Stimulated activated CD4-positive, alpha-beta T cell treated with anti-CD3 and anti-CD28 coated beads, Interleukin-4, amount 100 ng/mL, for 24 hours (primary cell): Measurements from ENCODE around the gene NANOGP8.

Experiments
- DNase-seq: peaks from one replicate; pipeline ENCODE4 v3.0.0-alpha.2; 2020

Gene NANOGP8

GRCh38 chr15:35058534-35059054 is 26.5 kb downstream of the NANOGP8 start:
- DNase-seq: no peak

- DNase-seq: no peak
Measured at GRCh38 chr15:35055416-35056105, 29.5 kb downstream of the NANOGP8 start.

DNA sequence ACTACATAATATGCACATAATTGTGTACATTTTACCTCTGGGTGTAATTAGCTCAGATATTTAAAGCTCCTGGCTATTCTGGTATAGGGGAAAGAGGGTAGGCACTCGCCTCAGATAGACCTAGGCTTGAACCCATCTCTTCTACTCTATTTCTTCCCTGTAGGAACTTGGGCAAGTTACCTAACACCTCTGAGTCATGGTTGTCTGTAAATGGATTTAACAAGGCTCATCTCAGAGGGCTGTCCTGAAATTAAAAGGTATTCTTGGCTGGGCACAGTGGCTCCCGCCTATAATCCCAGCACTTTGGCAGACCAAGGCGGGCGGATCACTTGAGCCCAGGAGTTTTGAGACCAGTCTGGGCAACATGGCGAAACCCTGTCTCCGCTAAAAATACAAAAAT is 30.7 kb downstream of the NANOGP8 start:
- DNase-seq: no peak

DNA sequence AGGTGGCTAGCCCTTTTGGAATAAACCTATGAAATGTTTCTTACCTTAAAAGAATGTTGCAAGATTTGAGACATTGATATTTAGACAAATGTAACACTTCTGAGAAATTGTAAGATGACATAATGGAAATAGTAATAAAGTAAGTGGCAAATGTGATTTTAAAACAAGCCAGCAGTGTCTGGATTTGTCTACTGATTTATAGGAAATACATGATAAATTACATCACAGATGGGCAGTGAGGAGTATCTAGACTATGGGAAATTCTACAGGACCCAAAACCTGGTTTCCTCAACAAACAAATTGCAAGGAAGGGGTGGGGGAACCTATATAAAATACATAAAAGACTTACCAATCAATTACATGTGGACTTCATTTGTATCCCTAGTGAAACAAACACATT is 37.1 kb downstream of the NANOGP8 start:
- DNase-seq: no peak

GRCh38 chr15:35047528-35047927 is 37.6 kb downstream of the NANOGP8 start:
- DNase-seq: no peak

- no peak for DNase-seq
Measured at GRCh38 chr15:35043373-35044095, 41.6 kb downstream of the NANOGP8 start.

DNA sequence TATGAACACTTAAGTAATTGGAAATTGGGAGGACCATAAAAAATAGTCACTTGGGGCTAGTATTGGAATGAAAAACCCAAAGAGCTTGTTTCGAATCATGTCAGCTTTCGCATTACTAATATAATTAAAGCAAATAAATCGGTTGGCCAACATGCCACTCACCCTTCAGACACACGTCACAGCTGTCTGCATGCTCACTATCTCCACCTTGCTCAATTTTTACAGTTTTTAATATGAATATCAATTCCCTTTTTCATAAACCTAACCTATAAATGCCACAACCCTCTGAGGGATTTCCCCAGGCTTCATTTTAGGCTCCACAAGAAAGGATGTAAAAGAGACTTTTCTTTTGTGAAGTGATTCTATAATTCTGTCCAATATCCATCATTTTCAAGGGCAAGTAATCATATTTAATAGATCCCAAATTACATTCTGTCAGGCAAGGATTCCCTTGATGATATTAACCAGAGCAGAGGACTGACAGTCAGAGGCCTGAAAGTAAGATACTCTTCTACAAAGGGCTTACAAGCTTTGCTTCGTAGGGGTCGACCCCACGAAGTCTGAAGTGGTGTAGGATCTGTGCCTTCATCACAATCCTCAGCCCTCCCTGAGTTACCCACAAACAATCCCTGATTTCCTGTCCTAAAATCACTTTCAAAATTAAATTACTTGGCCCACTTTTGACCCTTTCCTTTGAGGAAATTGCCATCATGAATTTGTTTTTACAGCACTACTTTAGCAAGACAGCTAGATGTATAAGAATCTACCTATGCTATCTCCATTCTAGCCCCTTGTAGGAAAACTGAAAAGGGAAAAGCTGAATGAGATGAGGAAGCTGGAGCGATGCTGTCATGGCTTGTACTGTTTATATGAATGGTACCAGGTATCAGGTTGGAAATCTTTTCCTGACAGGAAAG is 44.5 kb downstream of the NANOGP8 start:
- no peak for DNase-seq

DNA sequence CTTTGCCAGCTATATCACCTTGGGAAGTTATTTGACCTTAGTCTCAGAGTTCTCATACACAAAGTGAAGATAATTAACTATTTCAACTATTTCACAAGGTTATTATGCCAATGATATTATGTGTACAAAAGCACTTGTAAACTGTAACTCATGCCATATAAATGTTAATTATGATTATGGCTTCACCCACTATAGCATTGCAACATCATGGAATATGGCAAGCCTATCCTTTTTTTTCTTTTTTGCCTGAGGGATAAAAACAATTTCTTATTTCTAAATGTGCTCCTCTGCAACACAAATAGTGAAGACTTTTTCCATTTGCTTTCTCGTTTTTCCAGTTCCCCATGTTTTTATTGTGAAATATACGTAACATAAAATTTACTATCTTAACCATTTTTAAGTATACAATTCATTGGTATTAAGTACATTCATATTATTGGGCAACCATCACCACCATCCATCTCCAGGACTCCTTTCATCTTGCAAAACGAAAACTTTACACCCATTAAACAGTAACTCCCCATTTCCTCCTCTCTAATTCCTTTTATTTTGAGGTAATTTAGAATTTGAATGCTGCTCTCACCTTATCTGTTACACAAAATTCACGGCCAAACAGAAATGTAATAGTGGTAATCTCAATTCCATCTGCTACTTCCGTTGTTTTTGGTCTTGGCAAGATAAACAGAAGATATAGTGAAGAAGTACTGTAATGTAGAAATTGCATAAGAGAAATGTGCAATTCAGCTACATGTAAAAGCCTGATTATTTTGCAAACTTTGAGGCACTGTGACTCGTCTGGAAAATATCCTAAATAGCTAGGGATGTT is 46.3 kb downstream of the NANOGP8 start:
- no peak for DNase-seq
